BLaER1 (cell line): ENCODE results near the gene CCSER1.
"Not testable (repeated sequence)": the region's sequence is repeated elsewhere in the genome, so short reads cannot be mapped to it uniquely, and the experiment has no call there.

Experiments
- H3K27ac ChIP-seq: shearing (Covaris generic); formaldehyde crosslinking; 2 replicates; pipeline ENCODE4 v1.8.1; 2022
- H3K27me3 ChIP-seq: shearing (Covaris generic); formaldehyde crosslinking; 2 replicates; pipeline ENCODE4 v1.8.1; 2022
- H3K36me3 ChIP-seq: shearing (Covaris generic); formaldehyde crosslinking; 2 replicates; pipeline ENCODE4 v1.8.1; 2022
- H3K4me1 ChIP-seq: shearing (Covaris generic); formaldehyde crosslinking; 2 replicates; pipeline ENCODE4 v1.8.1; 2022
- H3K4me2 ChIP-seq: shearing (Covaris generic); formaldehyde crosslinking; 2 replicates; pipeline ENCODE4 v1.8.1; 2022
- H3K4me3 ChIP-seq: shearing (Covaris generic); formaldehyde crosslinking; 2 replicates; pipeline ENCODE4 v1.8.1; 2022
- H3K9ac ChIP-seq: shearing (Covaris generic); formaldehyde crosslinking; 2 replicates; pipeline ENCODE4 v1.8.1; 2022
- H3K9me3 ChIP-seq: shearing (Covaris generic); formaldehyde crosslinking; 2 replicates; pipeline ENCODE4 v1.8.1; 2022
- H4K20me1 ChIP-seq: shearing (Covaris generic); formaldehyde crosslinking; 2 replicates; pipeline ENCODE4 v1.8.1; 2022
- Cebpa-rat ChIP-seq: shearing (Covaris generic); IDR thresholded peaks from 2 replicates; pipeline ENCODE4 v1.8.1; 2022

The CCSER1 gene

DNA sequence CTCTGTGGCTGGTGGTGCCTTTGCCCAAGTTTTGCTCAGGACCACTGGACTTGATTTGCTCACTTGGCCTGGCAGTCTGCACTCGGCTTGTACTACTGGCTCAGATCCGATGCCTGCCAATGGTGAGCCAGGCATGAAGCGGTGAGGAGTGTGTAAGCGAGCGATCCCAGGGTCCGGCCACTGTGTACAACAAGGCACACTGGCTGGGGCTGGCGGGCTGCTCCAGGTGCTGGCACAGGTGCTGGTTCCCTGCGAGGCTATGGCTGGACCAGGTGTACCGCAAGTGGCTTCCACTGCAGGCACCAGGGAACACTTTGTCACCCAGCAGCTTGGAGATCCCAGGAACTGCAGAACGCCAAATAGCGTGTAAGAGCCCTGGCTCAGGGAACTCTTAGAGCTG is 329.7 kb downstream of the CCSER1 start:
- Histone ChIP-seq H3K4me3 (no peak overlapping the region), H3K27me3 (no peaks in the 10 kb centered on the region), H3K9ac (no peak overlapping the region), H4K20me1 (no peaks in the 10 kb centered on the region), H3K4me1 (no peaks in the 10 kb centered on the region), H3K36me3 (no peaks in the 10 kb centered on the region), H3K9me3 (peaks cover 22% of the 10 kb centered on the region), H3K27ac (no peak overlapping the region), H3K4me2 (no peak overlapping the region)
- no peak for TF ChIP-seq Cebpa-rat

DNA sequence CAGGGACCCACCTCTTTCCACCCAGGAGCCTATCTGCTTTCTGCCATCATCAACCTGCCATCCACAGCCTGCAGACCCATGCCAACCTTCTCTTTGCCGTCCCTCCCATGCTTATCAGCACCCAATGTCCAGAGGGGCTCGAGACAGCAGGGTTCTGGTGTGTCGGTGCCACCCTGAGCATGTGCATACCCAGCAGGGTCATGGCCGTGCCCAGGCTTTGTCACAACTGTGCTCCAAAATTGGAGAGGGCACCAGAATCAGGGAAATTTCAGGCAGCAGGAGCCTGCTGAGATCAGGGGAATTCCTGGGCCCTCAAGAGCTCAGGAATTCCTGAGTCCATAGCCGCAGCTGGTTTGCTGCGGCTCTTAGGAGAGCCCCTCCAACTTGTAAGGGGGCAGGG is 330.6 kb downstream of the CCSER1 start:
- Histone ChIP-seq H3K27ac (no peak overlapping the region), H3K27me3 (no peaks in the 10 kb centered on the region), H3K4me1 (no peaks in the 10 kb centered on the region), H3K9me3 (peaks cover 22% of the 10 kb centered on the region), H3K9ac (no peak overlapping the region), H3K4me2 (no peak overlapping the region), H3K36me3 (no peaks in the 10 kb centered on the region), H4K20me1 (no peaks in the 10 kb centered on the region), H3K4me3 (no peak overlapping the region)
- no peak for TF ChIP-seq Cebpa-rat

GRCh38 chr4:90458576-90458975 is 331.4 kb downstream of the CCSER1 start:
- no peak overlapping the region for H3K27ac ChIP-seq
- no peak overlapping the region for H3K4me3 ChIP-seq
- H3K27me3 ChIP-seq, result no peaks in the 10 kb centered on the region
- peaks cover 22% of the 10 kb centered on the region for H3K9me3 ChIP-seq
- TF ChIP-seq Cebpa-rat, result no peak
- H3K9ac ChIP-seq, result no peak overlapping the region
- H3K36me3 ChIP-seq, result no peaks in the 10 kb centered on the region
- H4K20me1 ChIP-seq, result no peaks in the 10 kb centered on the region
- no peaks in the 10 kb centered on the region for H3K4me1 ChIP-seq
- no peak overlapping the region for H3K4me2 ChIP-seq

GRCh38 chr4:90474484-90474883 is 347.3 kb downstream of the CCSER1 start:
- no peaks in the 10 kb centered on the region for H3K9me3 ChIP-seq

DNA sequence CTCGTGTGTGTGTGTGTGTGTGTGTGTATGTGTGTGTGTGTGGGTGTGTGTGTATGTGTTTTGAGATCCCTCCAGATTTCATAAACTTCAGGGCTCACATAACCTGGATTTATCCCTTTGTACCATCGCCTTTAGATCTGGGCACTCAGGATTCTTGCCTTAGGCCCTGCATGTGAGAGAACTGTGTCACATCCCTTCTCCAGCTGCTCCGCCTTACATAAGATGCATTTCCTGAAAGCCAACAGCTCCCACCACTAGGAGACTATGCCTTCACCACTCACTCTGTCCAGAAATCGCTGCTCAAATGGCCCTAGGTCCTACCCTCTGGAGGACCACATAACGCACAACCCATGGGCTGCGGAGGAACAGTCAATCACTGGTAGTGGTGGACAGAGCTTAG is 348.8 kb downstream of the CCSER1 start:
- Histone ChIP-seq H3K27me3 (no peaks in the 10 kb centered on the region), H3K9me3 (no peaks in the 10 kb centered on the region), H3K36me3 (no peaks in the 10 kb centered on the region), H3K27ac (no peak overlapping the region), H3K4me2 (no peak overlapping the region), H4K20me1 (no peaks in the 10 kb centered on the region), H3K9ac (no peak overlapping the region), H3K4me1 (no peaks in the 10 kb centered on the region), H3K4me3 (no peak overlapping the region)
- TF ChIP-seq Cebpa-rat, result no peak

More at GRCh38 chr4:90474484-90474883, 347.3 kb downstream of the CCSER1 start:
- Histone ChIP-seq H3K4me1 (no peaks in the 10 kb centered on the region), H3K27me3 (no peaks in the 10 kb centered on the region), H3K4me2 (no peak overlapping the region), H4K20me1 (no peaks in the 10 kb centered on the region), H3K36me3 (no peaks in the 10 kb centered on the region), H3K9ac (no peak overlapping the region), H3K4me3 (no peak overlapping the region), H3K27ac (no peak overlapping the region)
- TF ChIP-seq Cebpa-rat, result no peak

- TF ChIP-seq Cebpa-rat, result no peak
- H3K4me2 ChIP-seq, result no peak overlapping the region
- no peaks in the 10 kb centered on the region for H3K27me3 ChIP-seq
- no peak overlapping the region for H3K27ac ChIP-seq
- H3K36me3 ChIP-seq, result no peaks in the 10 kb centered on the region
- no peaks in the 10 kb centered on the region for H4K20me1 ChIP-seq
- H3K9me3 ChIP-seq, result no peaks in the 10 kb centered on the region
- no peaks in the 10 kb centered on the region for H3K4me1 ChIP-seq
- no peak overlapping the region for H3K4me3 ChIP-seq
- H3K9ac ChIP-seq, result no peak overlapping the region
Measured at GRCh38 chr4:90476586-90476985, 349.4 kb downstream of the CCSER1 start.

GRCh38 chr4:90484894-90485293 is 357.7 kb downstream of the CCSER1 start:
- Histone ChIP-seq H3K4me2 (peak overlapping the region; percentile 13), H3K9me3 (peaks cover 11% of the 10 kb centered on the region)
- H3K9ac ChIP-seq, H4K20me1 ChIP-seq, H3K4me3 ChIP-seq, H3K27me3 ChIP-seq, H3K4me1 ChIP-seq, H3K27ac ChIP-seq, H3K36me3 ChIP-seq: not testable (repeated sequence)

DNA sequence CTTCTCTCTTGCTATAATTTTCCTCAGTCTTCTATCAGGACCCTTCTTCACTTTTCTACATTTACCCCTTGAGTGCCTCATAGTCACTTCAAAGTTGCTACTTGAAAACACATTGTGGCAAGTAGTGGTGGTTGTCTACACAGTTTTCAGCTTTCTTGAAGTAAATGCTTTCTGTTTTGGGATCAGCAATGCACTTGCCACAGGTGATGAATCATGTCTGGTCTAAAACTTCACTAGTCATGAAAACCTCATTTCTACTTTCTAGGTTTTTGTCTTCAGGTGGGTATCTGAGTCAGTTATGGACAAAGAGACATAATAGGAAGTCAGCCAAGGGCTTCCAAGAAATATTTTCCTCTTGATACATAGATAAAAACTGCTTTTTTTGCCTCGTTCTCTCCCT is 359.2 kb downstream of the CCSER1 start:
- H3K36me3 ChIP-seq, result no peaks in the 10 kb centered on the region
- no peaks in the 10 kb centered on the region for H4K20me1 ChIP-seq
- no peak overlapping the region for H3K9ac ChIP-seq
- no peak overlapping the region for H3K4me3 ChIP-seq
- H3K27ac ChIP-seq, result no peak overlapping the region
- peaks cover 4% of the 10 kb centered on the region; the same call in 1 of the 2 replicates for H3K4me1 ChIP-seq
- TF ChIP-seq Cebpa-rat, result no peak
- peaks cover 16% of the 10 kb centered on the region for H3K9me3 ChIP-seq
- no peak overlapping the region for H3K4me2 ChIP-seq
- H3K27me3 ChIP-seq, result no peaks in the 10 kb centered on the region

DNA sequence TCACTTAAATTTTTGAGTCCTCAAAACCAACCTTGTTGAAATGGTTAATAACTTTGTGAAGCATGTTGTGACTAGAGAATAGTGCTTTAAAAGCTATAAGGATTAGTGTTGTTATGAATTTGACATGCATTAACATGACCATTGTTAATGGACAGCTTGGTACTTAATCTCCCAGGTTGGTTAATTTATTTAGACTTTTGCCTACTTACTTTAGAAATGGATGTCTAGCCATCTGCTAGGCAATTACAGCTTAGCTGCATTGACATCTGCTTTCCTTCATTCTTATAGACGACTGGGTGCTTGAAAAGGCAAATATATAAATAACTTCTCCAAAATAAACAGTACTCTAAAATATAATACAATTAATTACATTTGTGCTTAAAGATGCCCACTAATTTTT is 368.0 kb downstream of the CCSER1 start:
- Histone ChIP-seq H3K4me1 (no peaks in the 10 kb centered on the region), H4K20me1 (no peaks in the 10 kb centered on the region), H3K4me3 (no peak overlapping the region), H3K4me2 (no peak overlapping the region), H3K27me3 (no peaks in the 10 kb centered on the region), H3K9ac (no peak overlapping the region), H3K36me3 (no peaks in the 10 kb centered on the region), H3K9me3 (0 out of 2 replicates have a peak, but pooled peaks cover 5% of the 10 kb centered on the region), H3K27ac (no peak overlapping the region)
- TF ChIP-seq Cebpa-rat, result no peak

DNA sequence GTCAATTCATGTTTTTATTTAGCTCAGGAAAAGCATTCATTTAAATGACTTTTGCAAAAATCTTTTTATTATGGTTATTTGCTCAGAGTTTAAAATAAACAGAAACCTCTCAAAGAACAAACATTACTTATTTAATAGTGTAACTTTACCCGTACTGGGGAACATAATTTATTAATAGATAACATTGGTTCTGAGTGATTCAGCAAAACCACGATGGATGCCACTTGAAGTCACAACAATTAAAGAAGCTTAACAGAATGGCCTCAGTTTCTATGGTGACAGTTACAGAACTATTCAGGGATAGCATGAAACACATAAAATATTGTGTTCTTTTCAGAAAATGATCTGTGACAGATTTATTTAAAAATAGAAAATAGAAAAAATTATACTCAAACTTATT is 368.7 kb downstream of the CCSER1 start:
- Histone ChIP-seq H3K9ac (no peak overlapping the region), H3K27me3 (no peaks in the 10 kb centered on the region), H3K4me2 (no peak overlapping the region), H3K27ac (no peak overlapping the region), H4K20me1 (no peaks in the 10 kb centered on the region), H3K36me3 (no peaks in the 10 kb centered on the region), H3K9me3 (0 out of 2 replicates have a peak, but pooled peaks cover 1% of the 10 kb centered on the region), H3K4me3 (no peak overlapping the region), H3K4me1 (no peaks in the 10 kb centered on the region)
- TF ChIP-seq Cebpa-rat, result no peak

DNA sequence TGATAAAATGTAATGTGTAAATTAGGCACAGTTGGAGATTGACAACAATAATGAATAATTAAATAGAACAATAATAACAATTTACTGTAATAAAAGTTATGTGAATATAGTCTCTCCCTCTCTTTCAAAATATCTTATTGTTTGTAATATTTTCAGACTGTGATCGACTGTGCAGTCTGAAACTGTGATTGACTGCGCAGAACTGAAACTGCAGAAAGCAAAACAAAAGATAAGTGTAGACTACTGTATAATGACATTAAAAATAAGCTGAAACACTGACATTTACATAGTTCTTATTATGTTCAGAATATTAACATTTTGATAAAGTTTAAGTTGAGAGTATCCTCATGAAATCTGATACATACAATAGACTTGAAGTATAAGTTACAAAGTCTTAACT is 371.0 kb downstream of the CCSER1 start:
- Histone ChIP-seq H3K27me3 (no peaks in the 10 kb centered on the region), H3K4me3 (no peak overlapping the region), H3K9me3 (peaks cover 12% of the 10 kb centered on the region), H3K4me1 (no peaks in the 10 kb centered on the region), H3K36me3 (no peaks in the 10 kb centered on the region), H3K27ac (no peak overlapping the region), H4K20me1 (no peaks in the 10 kb centered on the region), H3K4me2 (no peak overlapping the region), H3K9ac (no peak overlapping the region)
- TF ChIP-seq Cebpa-rat, result no peak
